GM10266 (cell line): ENCODE data around the gene ELMO1.

Experiments used
- DNase-seq: peaks from one replicate; pipeline ENCODE4 v3.0.0; 2012; ENCODE audit errors: extremely low spot score
- CTCF ChIP-seq: IDR thresholded peaks from 2 replicates; pipeline ENCODE4 v1.5.1; 2012; ENCODE audit warnings: mild to moderate bottlenecking, low read depth; ENCODE audit not compliant: control insufficient read depth, insufficient read depth; ENCODE audit errors: missing control alignments

The ELMO1 gene

GRCh38 chr7:37481722-37482288 is 33.1 kb upstream of the ELMO1 start:
- TF ChIP-seq CTCF = no peak
- no peak for DNase-seq

GRCh38 chr7:37481154-37481553 is 32.5 kb upstream of the ELMO1 start:
- DNase-seq = no peak
- TF ChIP-seq CTCF = no peak

GRCh38 chr7:37480041-37481031 is 31.7 kb upstream of the ELMO1 start:
- no peak for DNase-seq

GRCh38 chr7:37476881-37477450 is 28.3 kb upstream of the ELMO1 start:
- no peak for TF ChIP-seq CTCF
- DNase-seq = no peak

More at GRCh38 chr7:37480041-37481031, 31.7 kb upstream of the ELMO1 start:
- TF ChIP-seq CTCF = no peak

GRCh38 chr7:37476428-37476827 is 27.8 kb upstream of the ELMO1 start:
- no peak for TF ChIP-seq CTCF
- DNase-seq = no peak

- DNase-seq = no peak
- no peak for TF ChIP-seq CTCF
These were observed 27.0 kb upstream of the ELMO1 start for GRCh38 chr7:37475646-37476045.
